Measurements from ENCODE around the gene DSCAML1.

- TF ChIP-seq POLR2A (IDR thresholded peaks at IDR 0.05) (no peak), CTCF (IDR thresholded peaks at IDR 0.05) (no peak), POLR2AphosphoS5 (IDR thresholded peaks at IDR 0.05) (no peak)
These were observed 37.9 kb upstream of the DSCAML1 start for GRCh38 chr11:117834838-117835443.
